ENCODE results near the gene RASAL3.

- no peak for TF ChIP-seq CTCF (IDR thresholded peaks at IDR 0.05)
- TF ChIP-seq POLR2A (IDR thresholded peaks at IDR 0.05): no peak
- TF ChIP-seq EP300 (IDR thresholded peaks at IDR 0.05): no peak
- no peak for TF ChIP-seq POLR2AphosphoS5 (IDR thresholded peaks at IDR 0.05)
Observed at GRCh38 chr19:15511671-15512424, 47.5 kb upstream of the RASAL3 start.
